NCI-H2196 (cell line): ENCODE measurements around the gene HS2ST1.

ENCODE experiments used
- DNase-seq: peaks from one replicate; lab custom pipeline; 2025; ENCODE audit not compliant: unreplicated experiment; lab: John Stamatoyannopoulos, UW

The HS2ST1 gene

DNA sequence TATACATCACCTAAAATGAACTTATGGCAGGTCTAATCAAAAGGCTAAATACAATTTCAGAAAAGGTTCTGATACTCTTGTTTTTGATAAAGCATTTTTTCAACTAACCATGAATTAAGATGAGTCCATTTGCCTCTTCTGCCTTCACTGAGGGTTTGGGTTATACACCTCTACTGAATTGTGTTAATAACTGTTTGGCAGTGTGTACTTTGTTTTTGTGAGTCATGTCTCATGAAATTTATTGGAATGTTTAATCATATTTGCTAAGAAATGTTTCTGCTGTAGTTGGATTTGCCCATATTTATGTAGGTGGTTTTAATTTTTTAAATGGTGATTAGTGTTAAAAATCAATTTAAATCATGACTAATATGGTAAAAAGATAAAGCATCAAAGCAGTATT is 190.5 kb downstream of the HS2ST1 start:
- DNase-seq = no peak

DNA sequence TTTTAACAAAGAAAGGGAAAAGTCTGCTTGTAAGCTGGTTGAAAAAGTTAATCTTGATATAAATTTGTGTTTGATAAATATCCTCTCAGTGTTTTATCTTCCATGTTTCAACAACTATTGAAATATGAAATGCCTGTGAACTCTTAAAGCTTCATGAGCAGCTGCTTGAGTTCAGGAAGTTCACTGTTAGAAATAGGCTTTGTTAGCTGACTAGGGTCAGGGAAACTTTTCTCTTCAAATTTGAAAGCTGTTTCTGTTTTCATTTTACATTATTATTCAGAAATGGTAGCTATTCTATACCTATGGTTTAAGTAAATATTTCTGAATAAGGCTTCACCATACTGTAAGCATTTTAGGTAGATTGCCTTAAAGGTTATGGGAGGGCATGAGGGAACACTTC is 191.7 kb downstream of the HS2ST1 start:
- DNase-seq = no peak

DNA sequence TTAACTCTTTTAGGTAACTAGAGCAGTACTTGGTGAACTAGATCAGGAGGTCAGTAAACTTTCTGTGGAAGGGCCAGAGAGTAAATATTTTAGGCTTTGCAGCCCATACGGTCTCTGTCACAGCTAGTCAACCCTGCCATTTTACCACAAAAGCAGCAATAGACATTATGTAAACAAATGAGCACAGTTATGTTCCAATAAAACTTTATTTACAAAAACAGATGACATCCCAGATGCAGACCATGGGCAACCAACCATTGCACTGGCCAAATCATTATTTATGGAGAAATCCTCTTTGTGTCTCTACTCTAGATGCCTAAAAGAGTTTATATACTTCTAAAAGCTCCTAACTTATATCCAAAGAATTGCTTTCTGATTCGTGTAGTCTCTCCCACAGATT is 192.4 kb downstream of the HS2ST1 start:
- DNase-seq = no peak

DNA sequence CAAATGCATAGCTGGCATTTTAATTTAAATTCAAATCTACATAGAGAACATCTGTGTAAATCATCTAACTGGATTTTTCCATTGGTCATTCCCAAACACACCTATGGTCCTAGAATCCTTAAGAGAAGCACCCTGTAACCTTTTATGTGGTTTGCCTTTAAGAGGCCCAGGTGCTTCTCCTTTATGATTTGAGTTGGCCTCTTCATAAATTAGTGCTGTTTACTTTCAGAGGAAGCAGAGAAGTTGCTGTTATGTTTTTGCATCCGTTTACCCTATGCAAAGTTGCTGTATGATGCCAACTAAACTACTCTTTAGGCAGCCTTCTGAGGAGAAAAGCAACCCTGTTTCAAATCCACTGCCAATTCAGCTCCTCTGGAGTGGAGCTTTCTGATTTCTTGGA is 193.8 kb downstream of the HS2ST1 start:
- no peak for DNase-seq

DNA sequence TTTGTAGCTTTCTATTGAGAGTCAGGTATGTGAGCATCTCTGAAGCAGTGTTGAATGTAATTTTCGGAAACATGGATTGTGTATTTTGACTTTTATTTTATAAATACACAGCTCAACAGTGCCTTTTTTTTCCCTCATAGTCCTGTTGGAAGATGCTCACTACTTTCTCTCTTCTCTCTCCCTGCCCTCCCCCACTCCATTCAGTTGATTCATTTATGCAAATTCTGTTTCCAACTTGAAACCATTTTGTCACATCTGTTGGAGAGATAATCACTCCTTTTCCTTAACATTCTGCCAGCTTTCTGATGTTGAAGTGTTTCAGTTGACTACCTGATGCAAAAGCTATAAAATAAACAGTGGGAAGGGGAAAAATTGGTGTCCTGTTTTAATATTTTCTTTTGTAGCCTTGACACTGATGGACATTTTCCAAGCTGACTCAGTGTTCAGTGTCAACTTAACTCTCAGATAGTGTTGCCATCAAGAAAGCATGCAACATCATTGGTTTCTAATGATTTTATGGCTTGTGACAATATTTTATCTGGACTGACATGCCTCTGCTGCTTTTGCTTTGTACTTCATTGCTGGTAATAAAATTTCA is 194.5 kb downstream of the HS2ST1 start:
- no peak for DNase-seq

DNA sequence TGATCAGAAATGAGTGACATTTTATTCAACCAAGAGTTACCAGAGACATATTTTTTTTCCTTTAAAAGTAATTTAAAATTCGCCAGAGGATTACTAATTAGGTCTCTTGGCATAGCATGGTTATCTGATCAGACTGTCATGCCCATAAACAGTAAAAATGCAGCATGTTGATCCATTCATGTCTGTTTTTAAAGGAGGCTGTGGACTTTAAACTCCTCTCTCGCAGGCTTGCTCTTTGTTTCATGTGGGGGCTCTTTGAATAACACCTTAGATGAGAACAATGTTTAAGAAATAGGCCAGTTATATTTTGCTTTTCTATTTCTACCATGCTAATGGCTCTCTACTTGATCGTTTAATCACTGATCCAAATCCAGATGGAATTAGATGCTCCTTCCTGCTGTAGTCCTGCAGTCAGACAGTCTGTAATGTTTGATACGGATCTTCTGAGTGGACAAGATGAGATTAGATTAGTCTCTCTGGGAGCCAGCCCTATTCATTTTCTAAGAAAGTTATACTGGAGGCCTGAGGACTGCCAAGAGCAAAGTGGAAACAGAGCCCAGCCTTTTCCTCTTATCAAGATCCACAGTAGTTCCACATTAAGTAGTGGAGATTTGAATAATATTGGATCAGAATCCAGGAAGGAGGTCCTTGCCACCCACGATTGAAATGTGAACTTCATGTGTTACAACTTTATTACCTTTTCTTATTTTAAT is 197.4 kb downstream of the HS2ST1 start:
- DNase-seq = no peak

DNA sequence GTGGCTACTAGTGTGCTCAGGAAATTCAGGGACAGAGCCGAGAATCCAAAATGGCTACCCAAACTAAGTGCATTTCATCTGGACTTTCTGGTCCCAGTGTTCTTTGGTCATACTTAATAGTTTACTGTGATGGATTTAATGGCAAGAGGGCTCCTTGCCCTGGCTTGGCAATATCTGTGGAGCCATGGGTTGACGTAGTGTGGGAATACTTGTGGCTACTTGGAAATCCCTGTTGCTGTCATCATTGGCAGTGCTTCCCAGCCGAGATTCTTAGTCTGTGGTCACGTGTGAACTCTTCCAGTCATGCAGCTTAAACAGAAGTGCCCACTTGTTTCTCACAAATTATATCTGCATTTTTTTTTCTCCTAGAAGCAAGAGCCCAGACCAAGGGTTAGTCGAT is 198.9 kb downstream of the HS2ST1 start:
- no peak for DNase-seq

DNA sequence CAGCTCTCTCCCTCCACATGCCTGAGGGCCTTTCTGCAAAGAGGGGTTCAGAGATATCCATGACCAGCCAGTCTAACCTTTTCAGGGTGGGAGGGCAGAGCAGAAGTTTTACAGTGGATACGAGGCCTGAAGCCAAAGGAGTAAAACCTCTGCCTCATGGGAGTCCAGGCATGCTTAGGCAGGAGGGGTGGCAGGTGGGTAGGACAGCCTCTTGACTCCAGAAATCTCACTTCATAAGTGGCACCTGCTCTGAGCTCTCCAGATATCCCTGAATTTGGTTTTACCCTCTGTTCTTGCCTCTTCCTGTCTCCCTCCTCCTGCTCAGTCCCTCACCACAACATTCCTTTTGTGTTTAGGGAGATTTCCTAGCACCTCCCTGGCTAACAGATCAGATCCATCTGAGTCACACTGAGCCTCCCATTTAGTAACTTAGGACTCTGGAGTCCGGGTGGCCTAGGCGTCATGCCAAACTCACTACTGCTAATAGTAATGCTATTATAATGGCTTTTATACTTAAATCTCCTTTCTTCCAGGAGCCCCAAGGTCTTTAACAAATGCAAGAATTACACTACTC is 201.0 kb downstream of the HS2ST1 start:
- DNase-seq = no peak

DNA sequence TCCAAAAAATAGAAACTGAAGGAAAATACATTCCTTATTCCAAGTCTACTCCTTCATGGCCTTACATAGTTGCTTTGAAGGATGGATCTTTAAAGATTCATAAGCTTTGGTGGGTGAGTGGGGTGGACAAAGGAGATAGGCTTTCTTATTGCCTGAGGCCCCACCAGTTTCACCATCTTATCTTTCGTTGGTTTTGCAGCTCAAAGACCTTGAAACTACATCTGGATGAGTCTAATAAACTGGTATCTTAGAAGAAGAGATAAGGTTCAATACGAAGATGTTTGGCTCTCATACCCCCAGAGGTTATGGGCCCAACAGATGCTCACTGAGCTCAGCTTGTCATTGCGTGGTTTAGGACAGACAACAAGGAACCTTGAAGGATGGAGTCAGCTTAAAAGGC is 201.5 kb downstream of the HS2ST1 start:
- no peak for DNase-seq

DNA sequence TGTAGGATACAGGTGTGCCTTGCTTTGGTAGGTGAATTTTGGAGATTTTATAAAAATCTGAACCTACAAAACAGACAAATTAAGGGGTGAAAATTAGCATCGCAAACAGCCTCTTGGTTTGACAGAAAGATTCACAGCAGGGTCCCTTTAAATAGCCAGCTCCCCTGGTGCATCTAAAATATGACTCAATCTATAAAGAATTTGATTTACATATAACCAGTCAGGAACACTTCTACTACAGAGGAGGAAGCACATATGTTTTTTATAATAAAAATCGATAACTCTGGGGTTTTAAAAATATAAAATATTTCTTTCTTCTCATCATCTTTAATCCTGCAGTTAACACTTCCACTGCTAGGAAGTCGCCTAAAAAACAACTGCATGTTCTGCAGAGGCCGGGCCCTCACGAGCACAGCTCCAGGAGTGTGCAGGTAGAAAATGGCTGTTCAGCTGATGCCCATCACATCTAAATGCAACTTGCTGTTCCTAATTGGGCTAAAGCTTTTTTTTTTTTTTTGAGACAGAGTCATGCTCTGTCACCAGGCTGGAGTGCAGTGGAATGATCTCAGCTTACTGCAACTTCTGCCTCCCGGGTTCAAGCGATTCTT is 203.4 kb downstream of the HS2ST1 start:
- DNase-seq = no peak

DNA sequence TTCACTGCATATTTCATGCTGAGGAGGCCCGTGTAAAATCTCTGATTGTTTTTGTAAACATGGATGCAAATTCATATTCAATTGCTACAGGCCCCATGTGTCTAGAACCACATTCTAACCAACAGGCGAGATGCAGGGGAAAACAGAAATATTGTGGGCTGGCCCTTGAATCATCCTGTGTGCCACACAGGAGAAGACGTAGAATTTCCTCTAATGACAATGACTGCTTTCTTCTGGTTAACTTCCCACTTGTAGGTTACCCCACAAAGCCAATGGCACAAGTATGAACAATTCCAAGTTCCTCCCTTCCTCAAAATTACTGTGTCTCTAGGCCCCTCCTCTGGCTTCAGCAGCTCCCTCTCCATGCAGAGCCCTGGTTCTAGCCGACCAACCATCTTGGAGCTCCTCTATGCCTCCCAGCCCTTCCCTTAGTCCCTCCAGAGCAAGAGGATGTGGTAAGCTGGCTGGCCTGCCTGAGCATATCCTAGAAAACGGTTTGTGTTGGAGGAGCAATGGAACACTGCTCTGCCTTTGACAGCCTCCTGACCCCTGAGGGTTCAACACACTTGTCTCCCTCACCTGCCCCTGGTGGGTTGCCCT is 205.2 kb downstream of the HS2ST1 start:
- DNase-seq = no peak

DNA sequence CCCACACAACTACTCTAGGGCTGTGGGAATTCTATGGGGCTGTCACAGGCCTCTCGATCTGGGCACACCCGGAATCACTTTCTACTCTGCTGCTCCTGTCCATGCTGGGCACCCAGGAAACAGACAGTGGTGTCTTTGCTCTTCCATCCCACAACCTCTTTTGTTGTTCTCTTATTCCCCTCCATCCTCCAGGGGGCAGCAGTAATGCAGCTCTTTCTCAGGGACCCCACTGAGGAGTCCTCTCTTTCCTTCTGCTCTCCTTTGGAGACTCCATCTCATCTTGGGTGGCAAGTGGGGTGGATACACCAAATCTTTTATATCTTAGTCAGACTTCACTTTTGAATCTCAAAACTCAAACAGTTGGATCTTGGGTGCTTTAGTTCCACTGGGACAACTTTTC is 206.3 kb downstream of the HS2ST1 start:
- DNase-seq = no peak

DNA sequence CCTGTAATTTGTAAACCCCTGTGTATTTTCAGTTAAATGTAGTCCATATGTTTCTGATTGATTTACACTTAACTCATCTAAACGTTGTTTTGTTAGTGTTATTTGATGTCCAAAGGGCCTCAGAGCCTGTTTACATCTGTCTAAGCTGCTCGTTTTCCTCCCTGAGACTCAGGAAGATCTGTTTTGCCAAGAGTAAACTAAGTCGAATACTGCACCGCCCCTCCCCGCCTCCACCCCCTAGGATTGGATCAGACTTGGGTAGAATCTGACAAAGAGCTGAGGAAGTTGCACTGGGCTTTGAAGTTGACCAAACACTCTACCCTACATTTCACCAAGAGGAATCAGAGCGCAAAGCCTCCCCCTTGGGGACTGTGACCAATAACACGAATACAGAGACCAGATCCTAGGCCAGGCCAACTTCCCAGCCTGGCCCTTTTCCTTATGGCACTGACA is 207.3 kb downstream of the HS2ST1 start:
- no peak for DNase-seq

DNA sequence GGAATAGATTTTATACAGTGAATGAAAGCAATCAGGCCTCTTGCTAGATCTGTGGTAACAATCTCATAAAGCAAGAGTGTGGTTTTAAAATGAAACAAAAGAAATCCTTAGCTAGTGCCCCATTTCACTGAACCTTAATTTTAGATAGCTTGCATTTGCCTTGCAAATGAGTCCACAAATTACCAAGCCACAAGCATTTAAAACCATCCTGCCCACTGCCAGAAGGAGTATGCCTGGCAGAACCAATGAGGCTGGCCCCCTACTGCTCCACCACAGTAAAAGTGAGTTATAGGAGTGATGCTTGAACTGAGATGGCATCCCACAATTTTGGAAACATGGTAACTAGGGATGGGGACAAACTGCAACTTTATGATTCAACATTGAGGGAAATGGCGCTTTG is 207.8 kb downstream of the HS2ST1 start:
- no peak for DNase-seq

DNA sequence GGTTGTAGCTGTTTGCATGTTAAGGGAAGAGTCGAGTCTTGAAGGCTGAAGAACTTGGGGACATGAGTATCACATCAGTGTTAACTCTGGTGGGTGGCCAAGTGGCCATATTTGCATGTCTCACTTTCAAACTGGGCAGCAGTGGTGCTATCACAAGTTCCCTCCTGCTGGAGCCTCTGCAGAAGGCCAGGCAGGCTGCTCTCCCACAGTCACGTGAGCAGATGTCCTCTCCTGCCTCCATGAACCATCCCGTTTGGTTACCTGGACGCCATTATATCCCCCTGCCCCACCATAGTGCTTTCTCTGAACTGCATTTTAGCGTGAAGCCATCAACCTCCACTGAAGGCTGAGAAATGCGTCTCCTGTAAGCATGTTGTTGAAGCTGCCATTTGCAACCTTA is 209.2 kb downstream of the HS2ST1 start:
- DNase-seq = no peak

DNA sequence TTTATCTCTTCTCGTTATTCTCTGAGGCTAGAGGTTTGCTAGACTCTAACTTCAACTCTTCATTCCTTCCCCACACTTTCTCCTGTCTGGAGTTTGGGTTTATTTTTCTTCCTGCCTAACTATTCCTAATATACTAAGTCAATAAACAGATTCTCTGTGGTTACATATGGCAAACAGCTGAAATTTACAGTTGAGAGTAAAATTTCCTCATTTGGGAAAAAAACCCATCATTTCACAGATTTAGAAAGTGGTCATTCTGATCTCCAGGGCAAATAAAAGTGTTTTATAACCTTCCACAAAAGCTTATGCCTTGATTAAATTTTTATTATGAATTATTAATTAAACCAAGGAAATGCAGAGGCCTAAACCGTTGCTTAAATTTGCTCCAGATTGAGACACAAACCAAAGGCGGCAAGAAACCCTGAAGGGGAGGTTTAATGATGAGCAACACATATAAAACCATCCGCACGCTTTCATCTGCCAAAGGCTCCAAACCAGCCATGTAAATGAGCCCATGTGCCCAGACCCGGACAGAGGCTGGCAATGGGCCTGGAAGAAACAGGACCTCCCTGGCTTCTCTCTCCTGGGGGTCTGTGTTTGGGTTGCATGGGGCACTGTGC is 212.6 kb downstream of the HS2ST1 start:
- no peak for DNase-seq

DNA sequence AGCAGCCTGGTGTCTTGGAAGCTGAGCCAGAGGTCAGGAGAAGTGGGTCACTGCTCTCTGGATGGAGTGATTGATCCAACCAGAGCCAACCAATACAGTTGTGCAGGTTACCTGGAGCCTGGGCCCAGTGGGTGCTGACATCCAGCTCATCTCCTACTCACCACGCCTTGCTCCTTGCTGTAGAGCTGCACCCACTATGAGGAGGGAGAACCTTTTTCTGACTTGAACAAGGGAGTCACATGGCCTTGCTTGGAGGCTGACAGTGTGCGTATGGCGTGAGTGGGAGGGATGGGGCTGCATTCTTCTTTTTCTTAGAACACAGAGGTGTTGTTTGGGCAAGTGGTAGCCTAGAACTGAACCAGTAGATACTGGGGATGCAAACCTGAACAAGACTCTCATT is 213.1 kb downstream of the HS2ST1 start:
- DNase-seq = no peak

DNA sequence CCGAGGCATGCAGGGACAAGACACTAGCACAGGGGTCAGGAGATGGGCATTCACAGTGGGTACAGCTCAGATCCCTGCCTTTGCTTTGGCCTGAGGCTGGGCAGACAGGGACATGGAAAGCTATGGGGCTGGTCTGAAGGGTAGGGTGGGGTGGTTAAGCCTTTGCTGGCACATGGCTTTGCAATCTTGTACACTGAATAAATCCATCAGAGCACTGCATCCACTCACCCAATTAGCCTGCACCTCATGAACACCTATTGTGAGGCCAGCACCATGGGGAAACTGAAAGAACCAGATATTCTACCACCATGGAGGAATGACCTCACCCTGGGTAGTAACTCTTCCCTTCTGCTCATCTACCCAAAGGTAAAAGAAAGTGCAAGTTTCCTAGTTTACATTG is 214.6 kb downstream of the HS2ST1 start:
- DNase-seq = no peak

DNA sequence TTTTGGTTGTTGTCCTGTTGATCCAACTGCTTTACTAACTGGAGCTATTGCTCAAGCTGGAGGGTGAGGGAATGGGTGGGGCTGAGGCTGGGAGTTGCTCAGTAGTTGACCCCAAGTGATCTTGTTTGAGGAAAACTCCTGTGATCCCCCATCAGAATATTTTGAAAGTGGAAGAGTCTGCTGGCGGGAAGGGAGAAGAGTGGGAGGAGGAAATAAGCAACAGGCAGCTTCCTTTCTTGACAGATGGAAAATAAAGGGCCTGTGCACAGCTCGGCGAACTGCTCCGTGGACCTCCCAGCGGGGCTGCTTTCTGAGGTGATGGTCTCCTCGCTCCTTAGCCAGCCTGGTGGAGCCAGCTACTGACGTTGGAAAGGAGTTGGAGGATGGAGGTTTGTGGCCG is 215.2 kb downstream of the HS2ST1 start:
- no peak for DNase-seq

DNA sequence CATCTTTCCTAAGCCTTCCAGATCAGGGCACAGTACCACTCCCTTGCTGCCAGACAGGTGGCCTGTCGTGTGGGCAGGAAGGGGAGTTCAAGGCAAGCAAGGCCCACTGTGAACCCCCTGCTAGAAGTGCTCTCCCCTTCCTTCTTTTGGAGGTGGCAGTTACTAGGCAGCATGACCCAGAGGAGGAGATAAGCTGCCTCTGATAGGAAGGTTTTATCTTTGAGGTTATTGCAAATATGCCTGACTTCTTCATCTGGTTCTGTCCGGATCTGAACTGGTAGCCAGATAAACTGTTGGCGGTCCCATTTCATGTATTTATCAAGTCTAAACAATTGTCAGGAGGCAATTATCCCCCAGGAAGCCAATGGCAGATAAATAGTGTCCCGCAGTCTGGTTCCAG is 216.0 kb downstream of the HS2ST1 start:
- no peak for DNase-seq

DNA sequence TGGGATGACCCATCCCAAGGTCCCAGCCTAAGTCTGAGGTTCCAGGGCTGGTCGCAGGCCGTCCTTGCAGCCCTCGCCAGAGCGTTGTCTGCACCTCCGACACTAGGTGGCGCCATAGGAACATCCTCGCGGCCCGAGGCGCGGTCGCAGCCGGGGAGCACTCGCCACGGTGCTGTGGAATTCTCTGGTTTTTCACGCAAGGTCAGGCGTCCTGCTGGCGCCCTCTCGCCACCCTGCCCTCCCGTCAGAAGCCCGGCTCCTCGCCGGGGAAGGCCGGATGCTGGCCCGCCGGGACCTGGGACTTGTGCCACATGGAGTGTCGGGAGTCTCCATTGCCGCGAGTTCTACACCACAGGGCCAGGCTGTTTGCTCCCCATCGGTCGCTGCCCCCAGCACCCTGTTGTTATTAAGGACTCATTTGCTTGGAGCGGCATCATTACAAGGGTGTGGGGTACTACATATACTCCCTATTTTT is 217.4 kb downstream of the HS2ST1 start:
- peak; percentile 75 for DNase-seq
